Skeletal muscle satellite cell (primary cell): ENCODE measurements around the gene IL3RA. TPM values are rescaled to one million over a fixed set of nuclear protein-coding genes. Genes with fewer than 3 reads are reported as not detected.
"Not testable (repeated sequence)": the region's sequence is repeated elsewhere in the genome, so short reads cannot be mapped to it uniquely, and the experiment has no call there.

Experiments used
- H3K27me3 ChIP-seq: 2 replicates; pipeline ENCODE4 v1.7.0; 2013; ENCODE audit warnings: low read length; ENCODE audit not compliant: control insufficient read depth, insufficient read depth
- H3K36me3 ChIP-seq: 2 replicates; pipeline ENCODE4 v1.7.0; 2013; ENCODE audit warnings: mild to moderate bottlenecking, control low read depth, low read length; ENCODE audit not compliant: insufficient read depth
- H3K4me1 ChIP-seq: 2 replicates; pipeline ENCODE4 v1.7.0; 2013; ENCODE audit warnings: low read length; ENCODE audit not compliant: control insufficient read depth, insufficient read depth
- H3K4me2 ChIP-seq: 2 replicates; pipeline ENCODE4 v1.7.0; 2013; ENCODE audit warnings: mild to moderate bottlenecking, low read length
- H3K4me3 ChIP-seq: 2 replicates; pipeline ENCODE4 v1.7.0; 2013; ENCODE audit warnings: low read length
- H3K9ac ChIP-seq: 2 replicates; pipeline ENCODE4 v1.7.0; 2013; ENCODE audit warnings: mild to moderate bottlenecking, low read depth, low read length, moderate library complexity
- H3K9me3 ChIP-seq: replicated peaks from 2 replicates; pipeline ENCODE4 v1.7.0; 2013; ENCODE audit warnings: mild to moderate bottlenecking, control low read depth, low read length
- total RNA-seq: library from RNA; depleted of rRNA; stranded (reverse); fragments of >200 nt; gene quantifications from 2 replicates; pipeline ENCODE4 v1.2.3, GENCODE V29; 2012; rRNA removed

IL3RA gene
- total RNA-seq = not detected in 2 replicates

GRCh38 chrX:1336331-1336943 lies at the start of gene IL3RA:
TSS of gene IL3RA (plus strand) at chrX:1336785. CDS start at chrX:1341766, 4,981 bp downstream.
- H3K36me3 ChIP-seq = no peaks in the 10 kb centered on the region
- peak within 1 kb of the TSS; percentile 59 for H3K4me2 ChIP-seq
- no peaks in the 10 kb centered on the region for H3K4me1 ChIP-seq
- no peaks in the 10 kb centered on the region for H3K27me3 ChIP-seq
- H3K9ac ChIP-seq = no peak within 1 kb of the TSS
- peak within 1 kb of the TSS; percentile 55 for H3K4me3 ChIP-seq
- H3K9me3 ChIP-seq = peaks cover 3% of the 10 kb centered on the region

- Histone ChIP-seq H3K27me3 (no peaks in the 10 kb centered on the region), H3K4me2 (no peak overlapping the region), H3K36me3 (no peaks in the 10 kb centered on the region), H3K9ac (no peak overlapping the region), H3K4me1 (no peaks in the 10 kb centered on the region), H3K9me3 (peaks cover 4% of the 10 kb centered on the region), H3K4me3 (no peak overlapping the region)
These were observed 47.0 kb upstream of the IL3RA start for GRCh38 chrX:1289535-1289934.

- Histone ChIP-seq H3K4me3 (no peak overlapping the region), H3K9ac (no peak overlapping the region), H3K27me3 (no peaks in the 10 kb centered on the region), H3K4me1 (no peaks in the 10 kb centered on the region), H3K9me3 (peaks cover 14% of the 10 kb centered on the region), H3K4me2 (no peak overlapping the region), H3K36me3 (no peaks in the 10 kb centered on the region)
These were observed 45.4 kb upstream of the IL3RA start for GRCh38 chrX:1291110-1291740.

- no peak overlapping the region for H3K4me2 ChIP-seq
- no peak overlapping the region for H3K9ac ChIP-seq
- no peaks in the 10 kb centered on the region for H3K36me3 ChIP-seq
- H3K9me3 ChIP-seq = peaks cover 10% of the 10 kb centered on the region
- no peaks in the 10 kb centered on the region for H3K4me1 ChIP-seq
- H3K27me3 ChIP-seq = no peaks in the 10 kb centered on the region
- no peak overlapping the region for H3K4me3 ChIP-seq
These were observed 43.9 kb upstream of the IL3RA start for GRCh38 chrX:1292575-1293290.

- Histone ChIP-seq H3K9me3 (peaks cover 13% of the 10 kb centered on the region), H3K27me3 (no peaks in the 10 kb centered on the region), H3K9ac (no peak overlapping the region), H3K4me2 (no peak overlapping the region), H3K4me1 (no peaks in the 10 kb centered on the region), H3K4me3 (no peak overlapping the region), H3K36me3 (no peaks in the 10 kb centered on the region)
These were observed 42.1 kb upstream of the IL3RA start for GRCh38 chrX:1294301-1295067.

- no peak overlapping the region for H3K4me2 ChIP-seq
- H3K9me3 ChIP-seq = peaks cover 13% of the 10 kb centered on the region
- no peaks in the 10 kb centered on the region for H3K27me3 ChIP-seq
- no peaks in the 10 kb centered on the region for H3K4me1 ChIP-seq
- H3K4me3 ChIP-seq = no peak overlapping the region
- no peaks in the 10 kb centered on the region for H3K36me3 ChIP-seq
- no peak overlapping the region for H3K9ac ChIP-seq
These were observed 41.0 kb upstream of the IL3RA start for GRCh38 chrX:1295550-1295949.

GRCh38 chrX:1297591-1297990 lies 39.0 kb upstream of the IL3RA start:
- peaks cover 13% of the 10 kb centered on the region for H3K9me3 ChIP-seq
- H3K4me3 ChIP-seq, H3K9ac ChIP-seq, H3K36me3 ChIP-seq, H3K27me3 ChIP-seq, H3K4me1 ChIP-seq, H3K4me2 ChIP-seq: not testable (repeated sequence)

- Histone ChIP-seq H3K4me1 (no peaks in the 10 kb centered on the region), H3K36me3 (no peaks in the 10 kb centered on the region), H3K9me3 (peaks cover 5% of the 10 kb centered on the region), H3K27me3 (no peaks in the 10 kb centered on the region), H3K9ac (no peak overlapping the region), H3K4me3 (no peak overlapping the region), H3K4me2 (no peak overlapping the region)
These were observed 36.1 kb upstream of the IL3RA start for GRCh38 chrX:1300449-1300848.

- H3K9me3 ChIP-seq = no peaks in the 10 kb centered on the region
- H3K9ac ChIP-seq = no peak overlapping the region
- no peaks in the 10 kb centered on the region for H3K27me3 ChIP-seq
- no peak overlapping the region for H3K4me2 ChIP-seq
- H3K4me1 ChIP-seq = no peaks in the 10 kb centered on the region
- H3K36me3 ChIP-seq = no peaks in the 10 kb centered on the region
- no peak overlapping the region for H3K4me3 ChIP-seq
These were observed 31.2 kb upstream of the IL3RA start for GRCh38 chrX:1305411-1305810.

- no peaks in the 10 kb centered on the region for H3K27me3 ChIP-seq
- H3K4me1 ChIP-seq = no peaks in the 10 kb centered on the region
- no peaks in the 10 kb centered on the region for H3K9me3 ChIP-seq
- H3K9ac ChIP-seq = no peak overlapping the region
- no peaks in the 10 kb centered on the region for H3K36me3 ChIP-seq
- H3K4me3 ChIP-seq = no peak overlapping the region
- H3K4me2 ChIP-seq = no peak overlapping the region
These were observed 29.5 kb upstream of the IL3RA start for GRCh38 chrX:1306909-1307625.
